Measurements from ENCODE around the gene CCDC8.
A peak's percentile ranks its signal among the peaks of the same experiment; 100 is the strongest.
"Not testable (repeated sequence)": the region's sequence is repeated elsewhere in the genome, so short reads cannot be mapped to it uniquely, and the experiment has no call there.

Gene CCDC8

GRCh38 chr19:46413262-46414031 is at the start of gene CCDC8:
TSS of gene CCDC8 (minus strand) at chr19:46413564. CDS start at chr19:46412810, 754 bp downstream.
- DNase-seq (ENCODE audit: low read depth) = peak; percentile 61

GRCh38 chr19:46461537-46461936 is 48.2 kb upstream of the CCDC8 start:
- DNase-seq (ENCODE audit: low read depth) = no peak

- DNase-seq (ENCODE audit: low read depth) = no peak
Measured at GRCh38 chr19:46460981-46461380, 47.6 kb upstream of the CCDC8 start.

GRCh38 chr19:46460055-46460454 is 46.7 kb upstream of the CCDC8 start:
- no peak for DNase-seq (ENCODE audit: low read depth)

GRCh38 chr19:46456930-46457329 is 43.6 kb upstream of the CCDC8 start:
- no peak for DNase-seq (ENCODE audit: low read depth)

- DNase-seq (ENCODE audit: low read depth) = no peak
Measured at GRCh38 chr19:46454244-46454643, 40.9 kb upstream of the CCDC8 start.

- no peak for DNase-seq (ENCODE audit: low read depth)
Measured at GRCh38 chr19:46453661-46454060, 40.3 kb upstream of the CCDC8 start.

GRCh38 chr19:46452186-46452585 is 38.8 kb upstream of the CCDC8 start:
- DNase-seq (ENCODE audit: low read depth) = no peak

- DNase-seq (ENCODE audit: low read depth) = no peak
Measured at GRCh38 chr19:46451352-46451751, 38.0 kb upstream of the CCDC8 start.

GRCh38 chr19:46450737-46451136 is 37.4 kb upstream of the CCDC8 start:
- no peak for DNase-seq (ENCODE audit: low read depth)

- DNase-seq (ENCODE audit: low read depth) = no peak
Measured at GRCh38 chr19:46449228-46449627, 35.9 kb upstream of the CCDC8 start.

GRCh38 chr19:46448601-46449000 is 35.2 kb upstream of the CCDC8 start:
- no peak for DNase-seq (ENCODE audit: low read depth)

GRCh38 chr19:46447824-46448223 is 34.5 kb upstream of the CCDC8 start:
- no peak for DNase-seq (ENCODE audit: low read depth)

GRCh38 chr19:46447006-46447405 is 33.6 kb upstream of the CCDC8 start:
- no peak for DNase-seq (ENCODE audit: low read depth)

- no peak for DNase-seq (ENCODE audit: low read depth)
Measured at GRCh38 chr19:46446021-46446420, 32.7 kb upstream of the CCDC8 start.

GRCh38 chr19:46442808-46443450 is 29.6 kb upstream of the CCDC8 start:
- DNase-seq (ENCODE audit: low read depth) = peak; percentile 70

GRCh38 chr19:46441866-46442265 is 28.5 kb upstream of the CCDC8 start:
- no peak for DNase-seq (ENCODE audit: low read depth)

- not testable (repeated sequence) for DNase-seq (ENCODE audit: low read depth)
Measured at GRCh38 chr19:46435689-46436088, 22.3 kb upstream of the CCDC8 start.

- DNase-seq (ENCODE audit: low read depth) = no peak
Measured at GRCh38 chr19:46435009-46435408, 21.6 kb upstream of the CCDC8 start.

GRCh38 chr19:46433470-46433869 is 20.1 kb upstream of the CCDC8 start:
- not testable (repeated sequence) for DNase-seq (ENCODE audit: low read depth)

GRCh38 chr19:46431824-46432223 is 18.5 kb upstream of the CCDC8 start:
- DNase-seq (ENCODE audit: low read depth) = no peak

- DNase-seq (ENCODE audit: low read depth) = no peak
Measured at GRCh38 chr19:46429999-46430398, 16.6 kb upstream of the CCDC8 start.

GRCh38 chr19:46428239-46429135 is 15.1 kb upstream of the CCDC8 start, which contains the start of gene PNMA8C:
TSS of gene PNMA8C (minus strand) at chr19:46428936. CDS start at chr19:46428359, 577 bp downstream.
- DNase-seq (ENCODE audit: low read depth) = peak; percentile 54

Data from ELR (cell line).